Measurements from ENCODE around the gene NXNL1.

Gene NXNL1

DNA sequence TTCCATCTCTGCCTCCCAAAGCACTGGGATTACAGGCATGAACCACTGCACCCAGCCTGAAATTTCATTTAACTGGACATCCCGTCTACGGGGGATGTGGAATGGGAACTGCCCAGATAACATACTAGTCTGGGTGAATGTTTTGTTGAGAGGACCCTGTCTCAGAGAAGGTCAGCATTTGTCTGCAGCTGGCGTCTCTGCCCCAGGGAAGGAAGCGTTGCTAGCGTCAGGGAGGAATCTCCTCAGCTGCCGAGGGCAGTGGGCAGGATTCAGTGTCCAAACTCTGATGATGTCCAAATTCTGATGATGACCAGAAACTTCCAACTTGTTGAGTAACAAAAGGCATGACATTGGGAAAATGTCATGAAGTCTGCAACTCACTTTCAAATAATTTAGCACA lies 3.1 kb downstream of the NXNL1 start:
- Histone ChIP-seq H3K27ac (ENCODE audit: poor library complexity, severe bottlenecking) (no peak overlapping the region), H3K27me3 (ENCODE audit: insufficient read depth, poor library complexity, severe bottlenecking) (peaks cover 15% of the 10 kb centered on the region), H3K4me3 (ENCODE audit: severe bottlenecking) (no peak overlapping the region), H3K9me3 (ENCODE audit: severe bottlenecking) (no peaks in the 10 kb centered on the region), H3K4me1 (ENCODE audit: insufficient read depth, poor library complexity, severe bottlenecking) (no peaks in the 10 kb centered on the region), H3K36me3 (ENCODE audit: low read depth) (no peaks in the 10 kb centered on the region)
- DNase-seq (ENCODE audit: low spot score) = no peak
- ATAC-seq (ENCODE audit: low read depth) = no peak
- TF ChIP-seq, protein P1, sequence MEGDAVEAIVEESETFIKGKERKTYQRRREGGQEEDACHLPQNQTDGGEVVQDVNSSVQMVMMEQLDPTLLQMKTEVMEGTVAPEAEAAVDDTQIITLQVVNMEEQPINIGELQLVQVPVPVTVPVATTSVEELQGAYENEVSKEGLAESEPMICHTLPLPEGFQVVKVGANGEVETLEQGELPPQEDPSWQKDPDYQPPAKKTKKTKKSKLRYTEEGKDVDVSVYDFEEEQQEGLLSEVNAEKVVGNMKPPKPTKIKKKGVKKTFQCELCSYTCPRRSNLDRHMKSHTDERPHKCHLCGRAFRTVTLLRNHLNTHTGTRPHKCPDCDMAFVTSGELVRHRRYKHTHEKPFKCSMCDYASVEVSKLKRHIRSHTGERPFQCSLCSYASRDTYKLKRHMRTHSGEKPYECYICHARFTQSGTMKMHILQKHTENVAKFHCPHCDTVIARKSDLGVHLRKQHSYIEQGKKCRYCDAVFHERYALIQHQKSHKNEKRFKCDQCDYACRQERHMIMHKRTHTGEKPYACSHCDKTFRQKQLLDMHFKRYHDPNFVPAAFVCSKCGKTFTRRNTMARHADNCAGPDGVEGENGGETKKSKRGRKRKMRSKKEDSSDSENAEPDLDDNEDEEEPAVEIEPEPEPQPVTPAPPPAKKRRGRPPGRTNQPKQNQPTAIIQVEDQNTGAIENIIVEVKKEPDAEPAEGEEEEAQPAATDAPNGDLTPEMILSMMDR (IDR thresholded peaks at IDR 0.05; ENCODE audit: poor library complexity, severe bottlenecking) = no peak

DNA sequence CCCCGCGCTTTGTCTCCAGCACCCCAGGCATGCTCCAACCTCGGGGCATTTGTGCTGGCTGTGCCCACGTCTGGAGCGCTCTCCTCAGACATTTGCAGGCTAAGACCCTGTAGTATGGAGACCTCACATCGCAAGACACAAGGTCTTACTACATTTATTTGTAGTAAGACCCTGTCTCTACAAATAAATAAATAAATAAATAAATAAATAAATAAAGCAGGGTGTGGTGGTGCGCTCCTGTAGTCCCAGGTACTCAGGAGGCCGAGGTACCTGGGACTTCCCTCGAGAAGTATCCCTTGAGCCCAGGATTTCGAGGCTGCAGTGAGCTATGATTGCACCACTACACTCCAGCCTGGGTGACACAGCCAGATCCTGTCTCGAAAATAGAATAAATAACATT lies 4.6 kb downstream of the NXNL1 start:
- no peak overlapping the region for H3K4me3 ChIP-seq (ENCODE audit: severe bottlenecking)
- peaks cover 15% of the 10 kb centered on the region for H3K27me3 ChIP-seq (ENCODE audit: insufficient read depth, poor library complexity, severe bottlenecking)
- DNase-seq (ENCODE audit: low spot score) (no peak), ATAC-seq (ENCODE audit: low read depth) (no peak)
- TF ChIP-seq, protein P1 (IDR thresholded peaks at IDR 0.05; ENCODE audit: poor library complexity, severe bottlenecking) = no peak
- H3K4me1 ChIP-seq (ENCODE audit: insufficient read depth, poor library complexity, severe bottlenecking) = peaks cover 2% of the 10 kb centered on the region
- no peaks in the 10 kb centered on the region for H3K9me3 ChIP-seq (ENCODE audit: severe bottlenecking)
- no peaks in the 10 kb centered on the region for H3K36me3 ChIP-seq (ENCODE audit: low read depth)
- no peak overlapping the region for H3K27ac ChIP-seq (ENCODE audit: poor library complexity, severe bottlenecking)

DNA sequence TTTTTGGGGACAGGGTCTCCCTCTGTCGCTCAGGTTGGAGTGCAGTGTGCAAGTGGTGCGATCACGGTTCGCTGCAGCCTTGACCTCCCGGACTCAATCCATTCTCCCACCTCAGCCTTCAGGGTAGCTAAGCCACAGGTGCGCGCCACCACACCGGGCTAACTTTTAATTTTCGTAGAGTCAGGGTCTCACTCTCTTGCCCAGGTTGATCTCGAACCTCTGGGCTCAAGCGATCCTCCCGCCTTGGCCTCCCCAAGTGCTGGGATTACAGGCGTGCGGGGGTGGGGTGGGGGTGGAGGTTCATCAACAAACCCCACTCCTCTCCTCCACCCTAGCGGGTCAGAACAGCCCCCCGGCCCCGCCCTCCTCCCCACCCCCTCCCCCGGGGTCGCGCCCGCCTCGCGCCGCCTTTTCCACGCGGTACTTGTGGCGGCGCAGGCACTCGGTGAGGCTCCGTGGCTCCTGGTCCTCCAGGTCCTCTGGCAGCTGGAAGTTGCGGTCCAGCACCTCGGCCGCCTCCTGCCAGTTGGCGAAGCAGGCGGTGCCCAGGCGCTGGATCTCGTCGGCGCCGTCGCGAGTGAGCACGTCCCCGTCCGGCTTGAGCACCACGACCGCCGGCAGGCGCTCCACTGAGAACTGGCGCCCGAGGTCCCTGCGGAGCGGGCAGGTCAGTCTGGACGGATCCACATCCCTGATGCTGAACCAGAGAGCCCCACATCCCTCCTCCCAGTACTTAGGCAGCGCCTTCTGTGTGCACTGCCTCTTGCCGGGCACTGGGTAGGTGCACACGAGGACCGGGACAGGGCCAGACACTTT lies 5.2 kb downstream of the NXNL1 start:
- Histone ChIP-seq H3K36me3 (ENCODE audit: low read depth) (no peaks in the 10 kb centered on the region), H3K27ac (ENCODE audit: poor library complexity, severe bottlenecking) (no peak overlapping the region), H3K4me1 (ENCODE audit: insufficient read depth, poor library complexity, severe bottlenecking) (peaks cover 6% of the 10 kb centered on the region), H3K27me3 (ENCODE audit: insufficient read depth, poor library complexity, severe bottlenecking) (peaks cover 15% of the 10 kb centered on the region), H3K9me3 (ENCODE audit: severe bottlenecking) (no peaks in the 10 kb centered on the region), H3K4me3 (ENCODE audit: severe bottlenecking) (no peak overlapping the region)
- ATAC-seq (ENCODE audit: low read depth) (peak; percentile 32), DNase-seq (ENCODE audit: low spot score) (no peak)
- TF ChIP-seq, protein P1 (IDR thresholded peaks at IDR 0.05; ENCODE audit: poor library complexity, severe bottlenecking) = no peak

DNA sequence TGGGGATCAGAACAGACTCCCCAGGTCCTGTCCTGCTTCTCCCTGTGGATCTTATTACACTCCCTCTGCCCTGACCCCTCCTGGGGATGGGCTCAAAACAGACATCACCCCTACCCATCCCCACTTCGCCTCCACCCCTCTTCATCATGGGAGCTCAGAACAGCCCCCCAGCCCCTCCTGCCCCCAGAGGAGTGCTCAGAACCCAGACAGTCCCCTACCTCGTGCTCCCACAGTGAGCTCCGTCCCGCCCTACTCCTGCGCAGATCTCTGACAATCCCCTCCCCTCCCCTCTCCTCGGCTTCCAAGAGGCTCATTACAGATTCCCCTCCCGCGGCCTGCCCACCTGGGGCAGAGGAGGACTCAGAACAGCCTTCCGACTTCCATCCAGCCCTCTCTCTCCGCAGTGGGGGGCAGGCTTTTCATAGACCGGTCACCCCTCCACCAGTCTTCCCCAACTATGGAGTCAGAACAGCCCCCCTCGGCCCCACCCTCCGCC lies 6.1 kb downstream of the NXNL1 start:
- TF ChIP-seq, protein P1 (IDR thresholded peaks at IDR 0.05; ENCODE audit: poor library complexity, severe bottlenecking) = no peak
- ATAC-seq (ENCODE audit: low read depth) (no peak), DNase-seq (ENCODE audit: low spot score) (no peak)
- Histone ChIP-seq H3K4me1 (ENCODE audit: insufficient read depth, poor library complexity, severe bottlenecking) (peaks cover 6% of the 10 kb centered on the region), H3K9me3 (ENCODE audit: severe bottlenecking) (no peaks in the 10 kb centered on the region), H3K36me3 (ENCODE audit: low read depth) (no peaks in the 10 kb centered on the region), H3K27me3 (ENCODE audit: insufficient read depth, poor library complexity, severe bottlenecking) (peaks cover 15% of the 10 kb centered on the region), H3K27ac (ENCODE audit: poor library complexity, severe bottlenecking) (no peak overlapping the region), H3K4me3 (ENCODE audit: severe bottlenecking) (no peak overlapping the region)

DNA sequence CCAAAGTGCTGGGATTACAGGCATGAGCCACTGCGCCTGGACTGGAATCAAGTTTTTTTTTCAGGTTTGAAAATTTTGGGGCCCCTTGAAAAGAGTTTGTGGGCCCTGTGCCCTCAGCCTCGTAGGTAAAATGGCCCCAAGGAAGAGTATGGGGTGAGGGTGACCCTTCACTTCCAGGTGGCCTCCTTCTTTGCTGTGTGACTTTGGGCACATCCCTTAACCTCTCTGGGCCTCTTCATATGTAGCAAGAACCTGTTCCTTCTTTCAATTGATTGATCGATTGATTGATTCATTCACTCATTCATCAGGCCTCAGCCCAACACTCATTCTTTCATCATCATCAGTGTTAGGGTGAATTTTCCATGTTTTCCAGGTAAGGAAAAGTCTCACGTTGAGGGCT lies 8.9 kb downstream of the NXNL1 start:
- H3K36me3 ChIP-seq (ENCODE audit: low read depth) = no peaks in the 10 kb centered on the region
- H3K4me3 ChIP-seq (ENCODE audit: severe bottlenecking) = no peak overlapping the region
- no peak for ATAC-seq (ENCODE audit: low read depth)
- TF ChIP-seq, protein P1 (IDR thresholded peaks at IDR 0.05; ENCODE audit: poor library complexity, severe bottlenecking) = no peak
- H3K4me1 ChIP-seq (ENCODE audit: insufficient read depth, poor library complexity, severe bottlenecking) = peaks cover 6% of the 10 kb centered on the region
- H3K9me3 ChIP-seq (ENCODE audit: severe bottlenecking) = no peaks in the 10 kb centered on the region
- peaks cover 19% of the 10 kb centered on the region for H3K27me3 ChIP-seq (ENCODE audit: insufficient read depth, poor library complexity, severe bottlenecking)
- DNase-seq (ENCODE audit: low spot score) = no peak
- H3K27ac ChIP-seq (ENCODE audit: poor library complexity, severe bottlenecking) = peak overlapping the region; percentile 76

All from RWPE2 (cell line).